Uterus (tissue), 2 donors: ENCODE results near the gene ENTPD1.

Source experiments
- POLR2A ChIP-seq, 2 donors: fragments of 450-650 bp; IDR thresholded peaks; one replicate each; pipeline ENCODE4 v1.6.1; 2016; ENCODE audit warnings: antibody characterized with exemption in 2 of 2, mild to moderate bottlenecking in 1 of 2, moderate library complexity in 1 of 2
- TF ChIP-seq, protein P1 (sequence below), 4 experiments: fragments of 200-600 bp in 2 of 4; fragments of 450-650 bp in 2 of 4; sonication (generic) in 2 of 4; IDR thresholded peaks; one replicate each; pipeline ENCODE4 v1.5.1; 2016 to 2019; ENCODE audit warnings: antibody characterized with exemption in 4 of 4, mild to moderate bottlenecking in 2 of 4, moderate library complexity in 1 of 4

DNA sequence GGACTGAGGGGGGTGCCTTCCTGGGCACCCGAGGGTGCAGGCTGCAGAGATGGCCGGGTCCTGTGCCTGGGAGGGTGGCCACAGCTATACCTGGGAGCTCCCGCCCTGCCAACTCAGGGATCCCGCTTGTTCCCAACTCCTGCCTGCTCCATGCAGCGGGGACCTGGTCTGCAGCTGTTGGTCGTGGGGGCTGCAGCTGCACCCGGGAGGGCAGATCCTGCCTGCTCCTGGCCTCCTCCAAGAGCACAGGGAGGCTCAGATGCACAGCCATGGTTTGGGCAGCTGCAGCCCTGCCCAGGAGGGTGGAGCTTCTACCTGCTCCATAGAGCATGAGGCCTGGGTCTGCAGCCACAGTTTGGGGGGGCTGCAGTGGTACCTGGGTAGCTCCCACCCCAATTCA is 49.0 kb upstream of the ENTPD1 start:
- TF ChIP-seq, protein P1, sequence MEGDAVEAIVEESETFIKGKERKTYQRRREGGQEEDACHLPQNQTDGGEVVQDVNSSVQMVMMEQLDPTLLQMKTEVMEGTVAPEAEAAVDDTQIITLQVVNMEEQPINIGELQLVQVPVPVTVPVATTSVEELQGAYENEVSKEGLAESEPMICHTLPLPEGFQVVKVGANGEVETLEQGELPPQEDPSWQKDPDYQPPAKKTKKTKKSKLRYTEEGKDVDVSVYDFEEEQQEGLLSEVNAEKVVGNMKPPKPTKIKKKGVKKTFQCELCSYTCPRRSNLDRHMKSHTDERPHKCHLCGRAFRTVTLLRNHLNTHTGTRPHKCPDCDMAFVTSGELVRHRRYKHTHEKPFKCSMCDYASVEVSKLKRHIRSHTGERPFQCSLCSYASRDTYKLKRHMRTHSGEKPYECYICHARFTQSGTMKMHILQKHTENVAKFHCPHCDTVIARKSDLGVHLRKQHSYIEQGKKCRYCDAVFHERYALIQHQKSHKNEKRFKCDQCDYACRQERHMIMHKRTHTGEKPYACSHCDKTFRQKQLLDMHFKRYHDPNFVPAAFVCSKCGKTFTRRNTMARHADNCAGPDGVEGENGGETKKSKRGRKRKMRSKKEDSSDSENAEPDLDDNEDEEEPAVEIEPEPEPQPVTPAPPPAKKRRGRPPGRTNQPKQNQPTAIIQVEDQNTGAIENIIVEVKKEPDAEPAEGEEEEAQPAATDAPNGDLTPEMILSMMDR (IDR thresholded peaks at IDR 0.05), result no peak
- no peak for TF ChIP-seq POLR2A (IDR thresholded peaks at IDR 0.05)
